Gastroesophageal sphincter (tissue), 4 donors: ENCODE measurements around the gene ATXN2. TPM values are rescaled to one million over a fixed set of nuclear protein-coding genes. Genes with fewer than 3 reads are reported as not detected.
"Not testable (repeated sequence)": the region's sequence is repeated elsewhere in the genome, so short reads cannot be mapped to it uniquely, and the experiment has no call there.

ENCODE experiments used
- ATAC-seq: fragments of 150-250 bp; one replicate; pipeline ENCODE4 v1.9.1; 2016; ENCODE audit warnings: mild to moderate bottlenecking, moderate library complexity
- H3K27ac ChIP-seq, 4 donors: fragments of 200-600 bp; sonication (generic) in 3 of 4; 1 replicate in 3 of 4; 2 replicates in 1 of 4; pipeline ENCODE4 v1.5.1; 2016 to 2019
- H3K27me3 ChIP-seq: fragments of 200-600 bp; sonication (generic); one replicate; pipeline ENCODE4 v1.5.1; 2019
- H3K36me3 ChIP-seq, 2 donors: fragments of 200-600 bp; sonication (generic); one replicate each; pipeline ENCODE4 v1.5.1; 2019; ENCODE audit warnings: control low read depth in 1 of 2
- H3K4me1 ChIP-seq, 3 donors: fragments of 200-600 bp; sonication (generic); 1 replicate in 2 of 3; 2 replicates in 1 of 3; pipeline ENCODE4 v1.5.1; 2016 to 2019; ENCODE audit warnings: control low read depth in 2 of 3
- H3K4me3 ChIP-seq, 2 donors: fragments of 200-600 bp; sonication (generic); one replicate each; pipeline ENCODE4 v1.5.1; 2019; ENCODE audit warnings: mild to moderate bottlenecking in 1 of 2, moderate library complexity in 1 of 2
- H3K9me3 ChIP-seq, 3 donors: fragments of 200-600 bp; sonication (generic); one replicate each; pipeline ENCODE4 v1.5.1; 2017 to 2019; ENCODE audit warnings: control low read depth in 2 of 3
- CTCF ChIP-seq, 4 experiments: fragments of 200-600 bp in 2 of 4; fragments of 450-650 bp in 2 of 4; sonication (generic) in 1 of 4; IDR thresholded peaks; one replicate each; pipeline ENCODE4 v1.5.1; 2017 to 2019; ENCODE audit warnings: antibody characterized with exemption in 4 of 4, mild to moderate bottlenecking in 2 of 4, moderate library complexity in 2 of 4
- EP300 ChIP-seq: sonication (generic); formaldehyde crosslinking; IDR thresholded peaks from one replicate; pipeline ENCODE4 v1.6.1; 2017; ENCODE audit warnings: antibody characterized with exemption, mild to moderate bottlenecking
- POLR2A ChIP-seq, 2 donors: fragments of 450-650 bp; IDR thresholded peaks; one replicate each; pipeline ENCODE4 v1.6.1; 2017; ENCODE audit warnings: antibody characterized with exemption in 2 of 2, mild to moderate bottlenecking in 2 of 2, moderate library complexity in 1 of 2
- POLR2AphosphoS5 ChIP-seq: sonication (generic); formaldehyde crosslinking; IDR thresholded peaks from one replicate; pipeline ENCODE4 v1.6.1; 2017; ENCODE audit warnings: antibody characterized with exemption
- WGBS, 2 donors: methylation state at CpG; one replicate each; pipeline ENCODE4 v1.1.5; 2018; ENCODE audit warnings: low coverage in 1 of 2; 5-methylcytosine and 5-hydroxymethylcytosine counted together
- small RNA-seq, 4 donors: library from RNA; depleted of rRNA; stranded (forward); fragments of <200 nt; gene quantifications; one replicate each; pipeline ENCODE3, GENCODE V24; 2016
- total RNA-seq, 4 donors: library from RNA; depleted of rRNA; stranded (reverse); fragments of >200 nt; gene quantifications; one replicate each; pipeline ENCODE4 v1.1.0, GENCODE V29; 2016

The ATXN2 gene
- total RNA-seq, 4 donors from 2014 or later = 40.9 to 93.4 (median 50.1) TPM

GRCh38 chr12:111405149-111405858 lies 193.8 kb downstream of the ATXN2 start:
- 0% methylated on average over 3 of the region's 59 CpGs; no CpG with 5 or more reads in 1 of the 2 donors for WGBS, 2 donors
- TF ChIP-seq POLR2AphosphoS5 (no peak), POLR2A (IDR thresholded peaks at IDR 0.05) (peak in 1 of 2 donors; percentile 5), CTCF (IDR thresholded peaks at IDR 0.05) (peak in 3 of 4 experiments; percentile 46 to 62 (median 56))
- Histone ChIP-seq H3K9me3 (no peaks in the 10 kb centered on the region), H3K27ac (peak overlapping the region in 3 of 4 donors; percentile 82 to 89 (median 87)), H3K4me3 (peak overlapping the region; percentile 62 to 93), H3K36me3 (no peaks in the 10 kb centered on the region), H3K4me1 (peaks cover 0 to 77% (median 51%) of the 10 kb centered on the region in 3 donors), H3K27me3 (no peaks in the 10 kb centered on the region)
- peak; percentile 87 for ATAC-seq

- H3K4me1 ChIP-seq = peaks cover 0 to 70% (median 43%) of the 10 kb centered on the region in 3 donors
- TF ChIP-seq POLR2AphosphoS5 = no peak
- no peak for TF ChIP-seq CTCF (IDR thresholded peaks at IDR 0.05)
- TF ChIP-seq EP300 = no peak
- no peak for TF ChIP-seq POLR2A (IDR thresholded peaks at IDR 0.05)
These were observed 194.6 kb downstream of the ATXN2 start for GRCh38 chr12:111404362-111405148.

DNA sequence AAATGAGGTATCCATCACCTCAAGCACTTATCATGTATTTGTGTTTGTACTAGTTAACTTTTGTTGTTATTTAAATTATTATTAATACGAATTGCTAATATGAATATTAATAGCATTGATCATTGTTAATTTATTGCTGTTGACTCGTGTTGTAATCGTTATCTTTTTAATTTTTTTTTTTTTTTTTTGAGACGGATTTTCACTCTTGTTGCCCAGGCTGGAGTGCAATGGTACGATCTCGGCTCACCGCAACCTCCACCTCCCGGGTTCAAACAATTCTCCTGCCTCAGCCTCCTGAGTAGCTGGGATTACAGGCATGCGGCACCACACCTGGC lies 196.7 kb downstream of the ATXN2 start:
- H3K27me3 ChIP-seq, H3K9me3 ChIP-seq, H3K36me3 ChIP-seq, H3K4me3 ChIP-seq, ATAC-seq: not testable (repeated sequence)
- Histone ChIP-seq H3K4me1 (peaks cover 0 to 53% (median 23%) of the 10 kb centered on the region in 3 donors), H3K27ac (peak overlapping the region in 3 of 4 donors; percentile 82 to 89 (median 87))
- 90% methylated on average over 9 of the region's 9 CpGs; no CpG with 5 or more reads in 1 of the 2 donors for WGBS, 2 donors

More at GRCh38 chr12:111404362-111405148, 194.6 kb downstream of the ATXN2 start:
- Histone ChIP-seq H3K9me3 (no peaks in the 10 kb centered on the region), H3K27me3 (no peaks in the 10 kb centered on the region), H3K4me3 (peak overlapping the region; percentile 62 to 93), H3K27ac (peak overlapping the region in 3 of 4 donors; percentile 82 to 89 (median 87)), H3K36me3 (no peaks in the 10 kb centered on the region)
- no peak for ATAC-seq
- 62 to 87% methylated on average over 6 to 10 of the region's 21 CpGs for WGBS, 2 donors

Small RNA genes lying within 50 kb of the gene (small RNA-seq; reads per million reads assigned to genes)
- 0 reads per million in 4 donors for gene RF00066

Other genes with a start within 250 kb of the ATXN2 start
- gene PHETA1, start 230.2 kb downstream of the ATXN2 start, total RNA-seq = 10 to 100 TPM in 1 of 4 donors, 1 to 10 TPM in 3; 6.3 to 16.0 (median 8.2) TPM
- 10 to 100 TPM; 17.0 to 33.1 (median 23.3) TPM for gene SH2B3, start 193.4 kb downstream of the ATXN2 start, total RNA-seq
- gene BRAP, start 86.6 kb upstream of the ATXN2 start, total RNA-seq = 10 to 100 TPM; 21.7 to 26.5 (median 23.1) TPM
- 10 to 100 TPM in 3 of 4 donors, 1 to 10 TPM in 1; 7.5 to 26.5 (median 19.0) TPM for gene ACAD10, start 86.7 kb upstream of the ATXN2 start, total RNA-seq
- gene ALDH2, start 167.6 kb upstream of the ATXN2 start, total RNA-seq = 100 to 1,000 TPM; 197 to 245 (median 209) TPM
- gene MAPKAPK5, start 242.9 kb upstream of the ATXN2 start, total RNA-seq = 10 to 100 TPM; 40.7 to 70.4 (median 50.4) TPM